Measurements from ENCODE around the gene LYG1.

LYG1 gene

DNA sequence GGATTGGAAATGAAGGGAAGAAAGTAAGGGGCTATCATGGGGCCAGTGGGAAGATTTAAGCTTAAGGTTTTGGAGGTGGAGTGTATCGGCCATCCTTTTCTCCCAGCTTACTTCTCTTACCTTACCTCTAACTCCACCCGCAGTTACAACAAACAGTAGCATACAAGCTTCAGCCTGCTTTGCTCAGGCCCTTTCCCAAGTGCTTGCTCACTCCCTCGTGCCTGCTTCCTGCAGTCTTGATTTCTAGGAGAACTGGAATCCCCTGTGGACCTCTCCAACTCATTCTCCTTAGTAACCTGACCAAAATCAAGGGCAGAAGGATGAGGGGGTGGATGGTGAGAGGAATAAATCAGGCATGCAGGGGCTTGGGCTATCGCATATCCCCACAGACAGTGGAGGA, 39.8 kb downstream of the LYG1 start:
- no peak for DNase-seq

DNA sequence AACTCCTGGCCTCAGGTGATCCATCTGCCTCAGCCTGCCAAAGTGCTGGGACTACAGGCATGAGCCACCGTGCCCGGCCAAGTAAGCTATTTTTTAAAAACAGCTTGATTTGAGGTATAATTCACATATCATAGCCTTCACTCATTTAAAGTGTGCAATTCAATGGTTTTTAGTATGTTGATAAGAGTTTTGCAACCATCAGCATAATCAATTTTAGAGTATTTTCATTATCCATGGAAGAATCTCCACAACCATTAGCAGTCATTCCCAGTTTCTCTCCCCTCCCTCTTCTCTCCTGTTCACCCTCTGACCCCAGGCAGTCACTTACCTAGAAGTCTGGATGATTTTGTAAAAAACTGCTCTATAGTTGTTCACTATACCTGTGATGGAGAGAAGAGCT, 40.8 kb downstream of the LYG1 start:
- no peak for DNase-seq

DNA sequence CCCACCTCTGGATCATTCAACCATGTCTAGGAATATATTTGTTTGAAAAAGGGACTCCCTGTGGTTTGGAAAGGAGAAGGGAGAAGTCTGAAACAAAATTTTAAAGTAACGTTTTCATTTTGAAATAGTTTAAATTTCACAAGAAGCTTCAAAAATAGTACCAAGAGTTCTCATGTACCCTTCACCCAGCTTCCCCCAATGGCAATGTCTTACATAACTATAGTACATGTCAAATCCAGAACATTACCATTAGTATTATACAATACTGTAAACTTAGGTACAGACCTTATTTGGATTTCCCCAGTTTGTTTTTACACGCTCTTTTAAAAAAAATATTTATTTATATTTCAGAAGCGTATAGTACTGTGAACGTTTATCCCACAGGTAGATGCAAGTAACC, 41.5 kb downstream of the LYG1 start:
- no peak for DNase-seq

DNA sequence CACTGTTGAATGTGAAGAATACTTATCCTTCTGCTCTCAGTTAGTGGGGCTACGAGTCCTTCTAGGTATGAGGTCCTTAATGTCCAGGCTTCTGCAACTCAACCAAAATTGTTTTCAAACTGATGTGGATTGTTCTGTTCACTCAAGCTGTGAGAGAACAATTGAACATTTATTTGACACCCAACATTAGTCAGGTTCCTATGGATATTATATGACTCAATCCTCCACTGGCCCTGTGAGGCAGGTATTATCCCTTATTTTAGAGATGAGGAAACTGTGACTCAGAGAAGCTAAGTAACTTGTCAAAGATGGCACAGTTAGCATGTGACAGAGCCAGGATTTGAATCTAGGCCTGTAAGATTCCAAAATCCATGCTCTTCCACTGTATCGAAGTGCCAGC, 44.3 kb downstream of the LYG1 start:
- DNase-seq, result no peak

DNA sequence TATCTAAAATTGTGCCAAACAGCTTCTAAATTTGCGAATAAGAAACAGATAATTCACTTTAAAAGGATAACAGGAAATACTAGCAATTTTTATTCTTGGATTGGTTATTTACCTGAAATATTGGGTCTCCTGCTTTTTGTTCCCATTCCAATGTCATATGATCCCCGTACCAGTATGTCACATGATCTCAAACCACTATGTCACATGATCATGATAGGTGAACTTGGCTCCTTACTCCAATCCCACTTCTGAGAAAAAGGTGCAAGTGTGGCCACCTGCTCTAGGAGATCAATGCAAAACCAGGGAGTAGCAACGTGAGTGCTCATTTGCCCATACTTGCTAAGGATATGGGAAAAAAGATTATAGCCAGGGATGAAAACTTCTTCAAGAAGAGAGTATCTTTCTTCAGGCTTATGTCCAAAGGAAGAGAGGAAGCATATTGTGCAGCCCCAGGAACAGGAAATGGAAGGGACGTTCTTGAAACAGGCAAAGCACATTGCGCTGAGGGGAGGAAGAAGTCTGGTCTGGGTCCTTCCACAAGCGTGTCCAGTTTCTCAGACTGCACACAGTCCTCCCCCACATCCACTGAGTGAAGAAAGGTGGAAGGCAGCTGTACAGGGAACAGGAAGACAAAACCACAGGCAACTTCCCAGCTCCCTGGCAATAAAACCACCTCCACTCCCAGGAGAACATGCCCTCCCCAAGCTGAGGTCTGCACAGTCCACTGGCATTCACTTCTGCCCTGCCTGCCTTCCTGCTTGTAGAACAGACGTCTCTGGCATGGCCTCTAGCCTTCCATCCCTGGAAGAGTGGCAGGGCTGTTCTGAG, 45.3 kb downstream of the LYG1 start, which contains the start of gene LYG2:
Gene LYG2 (minus strand): TSS at position 176 of the 828 bp plus-strand sequence. CDS start 1,406 bp downstream, outside the sequence.
- DNase-seq, result no peak

DNA sequence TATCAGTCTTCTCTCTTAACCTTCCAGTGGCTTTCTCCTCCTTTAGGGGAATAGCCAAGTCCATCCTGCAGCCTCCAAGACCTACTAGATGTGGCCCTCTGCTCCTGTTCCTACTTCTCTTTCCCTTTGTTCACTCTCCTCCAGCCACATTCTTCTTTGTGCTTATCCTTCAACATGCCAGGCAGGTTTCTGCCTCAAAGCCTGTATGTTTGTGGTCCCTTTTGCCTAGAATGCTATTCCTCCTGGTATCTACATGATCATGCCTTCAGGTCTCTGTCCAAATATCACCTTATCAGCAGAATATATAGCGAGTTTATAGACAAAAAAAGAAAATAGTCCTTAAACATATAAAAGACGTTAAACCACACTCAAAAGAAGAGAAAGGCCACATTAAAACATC, 51.0 kb downstream of the LYG1 start:
- DNase-seq, result no peak

DNA sequence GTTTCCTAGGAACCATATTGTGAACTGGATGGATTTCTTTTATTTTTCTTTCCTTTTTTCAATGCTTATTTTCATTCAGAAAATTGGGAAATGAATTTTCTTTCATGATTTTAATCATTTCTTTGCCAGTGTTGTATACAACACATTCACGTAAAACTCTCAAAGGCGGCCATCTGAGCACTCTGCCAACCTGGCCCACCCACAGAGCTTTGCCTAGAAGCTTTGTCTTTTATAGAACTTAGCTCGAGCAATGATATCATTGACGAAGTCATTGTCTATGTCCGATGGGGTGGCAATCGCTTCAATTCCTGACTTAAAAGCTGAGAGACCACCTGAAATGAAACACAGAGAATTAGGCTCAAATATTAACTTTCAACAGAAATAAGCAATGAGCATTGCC, 58.8 kb downstream of the LYG1 start:
- no peak for DNase-seq

DNA sequence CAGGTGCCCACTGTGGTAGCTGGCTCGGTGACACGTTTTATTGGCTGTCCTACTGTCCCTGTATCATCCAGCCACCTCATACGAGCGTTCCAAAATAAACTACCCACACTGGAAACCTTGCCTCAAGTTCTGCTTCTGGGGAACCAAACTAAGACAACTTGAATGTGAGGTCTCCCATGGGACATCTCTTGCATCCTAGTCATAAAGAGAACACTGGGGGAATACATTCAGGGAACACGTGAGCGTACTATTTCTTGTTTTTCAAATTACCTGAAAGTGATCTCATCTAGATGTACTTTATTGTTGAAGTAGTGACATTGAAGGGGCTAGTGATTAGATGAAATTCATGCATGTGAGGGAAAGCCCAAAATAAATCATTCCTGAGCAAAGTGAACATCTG, 60.6 kb downstream of the LYG1 start:
- no peak for DNase-seq

DNA sequence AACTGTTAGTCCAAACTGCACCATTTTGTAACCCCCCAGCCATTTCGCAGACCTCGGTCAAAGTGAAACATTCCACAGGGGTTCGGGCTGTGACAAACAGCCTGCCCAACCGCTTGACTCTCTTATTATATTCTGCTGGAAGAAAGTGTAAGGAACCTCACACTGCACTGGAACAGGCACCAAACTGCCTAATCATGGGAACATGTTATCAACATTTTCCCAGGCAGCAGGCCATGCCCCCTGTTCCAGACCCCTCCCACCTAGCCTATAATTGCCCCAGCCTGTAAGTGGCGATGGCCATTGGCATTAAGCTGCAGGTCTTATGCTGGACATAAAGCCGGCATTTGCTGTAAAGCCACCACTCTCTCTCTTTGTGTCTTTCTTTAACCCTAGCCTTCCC, 62.4 kb downstream of the LYG1 start:
- no peak for DNase-seq
